ENCODE results near the gene TMEM14A.
"Not testable (repeated sequence)": the region's sequence is repeated elsewhere in the genome, so short reads cannot be mapped to it uniquely, and the experiment has no call there.

Gene TMEM14A

GRCh38 chr6:52696418-52696817 lies 25.5 kb downstream of the TMEM14A start:
- DNase-seq (ENCODE audit: low read depth, low spot score): no peak

GRCh38 chr6:52697903-52698302 lies 27.0 kb downstream of the TMEM14A start:
- DNase-seq (ENCODE audit: low read depth, low spot score): no peak

- no peak for DNase-seq (ENCODE audit: low read depth, low spot score)
Measured at GRCh38 chr6:52704060-52704459, 33.1 kb downstream of the TMEM14A start.

DNA sequence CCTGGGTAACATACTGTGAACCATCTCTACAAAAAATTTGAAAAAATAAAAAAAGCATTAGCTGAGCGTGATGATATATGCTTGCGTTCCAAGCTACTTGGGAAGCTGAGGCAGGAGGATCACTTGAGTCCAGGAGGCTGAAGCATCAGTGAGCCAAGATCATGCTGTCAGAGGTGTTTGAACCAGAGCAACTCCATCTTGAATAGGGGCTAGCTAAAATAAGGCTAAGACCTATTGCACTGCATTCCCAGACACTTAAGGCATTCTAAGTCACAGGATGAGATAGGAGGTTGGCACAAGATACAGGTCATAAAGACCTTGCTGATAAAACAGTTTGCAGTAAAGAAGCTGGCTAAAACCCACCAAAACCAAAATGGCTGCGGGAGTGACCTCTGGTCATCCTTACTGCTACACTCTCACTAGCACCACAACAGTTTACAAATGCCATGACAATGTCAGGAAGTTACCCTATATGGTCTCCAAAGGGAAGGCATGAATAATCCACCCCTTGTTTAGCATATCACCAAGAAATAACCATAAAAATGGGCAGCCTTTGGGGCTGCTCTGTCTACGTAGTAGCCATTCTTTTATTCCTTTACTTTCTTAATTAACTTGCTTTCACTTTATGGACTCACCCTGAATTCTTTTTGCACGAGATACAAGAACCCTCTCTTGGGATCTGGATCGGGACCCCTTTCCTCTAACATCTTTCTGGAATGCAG lies 34.0 kb downstream of the TMEM14A start:
- not testable (repeated sequence) for DNase-seq (ENCODE audit: low read depth, low spot score)

DNA sequence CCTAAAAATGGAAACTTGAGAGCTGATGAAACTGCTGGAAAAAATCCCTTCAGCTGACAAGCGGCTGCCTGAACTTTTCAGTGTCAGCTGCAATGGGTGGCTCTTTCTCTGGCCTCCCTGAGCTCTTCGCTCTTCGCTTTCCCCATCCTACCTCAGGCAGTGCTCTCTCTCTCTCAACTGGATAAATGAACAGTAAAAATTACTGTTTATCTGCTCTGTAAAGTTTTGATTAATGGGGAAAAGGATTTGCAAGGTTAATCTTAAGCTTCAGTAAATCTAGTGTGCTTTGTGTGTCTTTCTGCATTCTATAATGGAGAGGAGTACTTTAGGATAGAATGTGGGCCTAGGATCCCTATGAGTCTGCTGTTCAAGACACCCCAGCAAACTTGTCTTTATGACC lies 35.1 kb downstream of the TMEM14A start:
- DNase-seq (ENCODE audit: low read depth, low spot score): no peak

- DNase-seq (ENCODE audit: low read depth, low spot score): no peak
Measured at GRCh38 chr6:52707963-52708680, 37.2 kb downstream of the TMEM14A start.

DNA sequence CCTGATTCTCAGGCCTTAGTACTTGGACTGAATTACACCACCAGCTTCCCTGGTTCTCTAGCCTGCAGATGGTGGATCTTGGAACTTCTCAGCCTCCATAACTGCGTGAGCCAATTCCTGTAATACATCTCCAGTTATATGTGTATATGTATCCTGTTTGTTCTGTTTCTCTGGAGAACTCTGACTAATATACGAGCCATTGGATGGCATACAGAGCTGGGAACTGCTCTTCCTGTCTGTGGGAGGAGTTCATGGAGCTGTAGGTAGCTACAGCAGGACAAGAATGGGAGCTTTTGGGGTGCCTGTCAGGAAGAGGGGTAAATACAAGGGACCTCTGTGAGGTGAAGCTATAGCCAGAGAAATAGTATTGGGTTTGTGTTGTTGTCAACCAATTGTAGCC lies 41.2 kb downstream of the TMEM14A start:
- DNase-seq (ENCODE audit: low read depth, low spot score): no peak

DNA sequence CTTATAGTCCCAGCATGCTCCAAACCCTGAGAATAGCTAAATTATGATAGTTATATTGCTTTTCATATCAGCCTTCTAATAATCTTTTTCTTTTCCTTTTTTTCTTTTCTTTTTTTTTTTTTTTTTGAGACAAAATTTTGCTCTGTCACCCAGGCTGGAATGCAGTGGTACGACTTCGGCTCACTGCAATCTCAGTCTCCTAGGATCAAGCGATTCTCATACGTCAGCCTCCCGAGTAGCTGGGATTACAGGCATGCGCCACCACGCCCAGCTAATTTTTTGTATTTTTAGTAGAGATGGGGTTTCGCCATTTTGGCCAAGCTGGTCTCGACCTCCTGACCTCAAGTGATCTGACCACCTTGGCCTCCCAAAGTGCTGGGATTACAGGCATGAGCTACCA lies 43.8 kb downstream of the TMEM14A start:
- not testable (repeated sequence) for DNase-seq (ENCODE audit: low read depth, low spot score)

DNA sequence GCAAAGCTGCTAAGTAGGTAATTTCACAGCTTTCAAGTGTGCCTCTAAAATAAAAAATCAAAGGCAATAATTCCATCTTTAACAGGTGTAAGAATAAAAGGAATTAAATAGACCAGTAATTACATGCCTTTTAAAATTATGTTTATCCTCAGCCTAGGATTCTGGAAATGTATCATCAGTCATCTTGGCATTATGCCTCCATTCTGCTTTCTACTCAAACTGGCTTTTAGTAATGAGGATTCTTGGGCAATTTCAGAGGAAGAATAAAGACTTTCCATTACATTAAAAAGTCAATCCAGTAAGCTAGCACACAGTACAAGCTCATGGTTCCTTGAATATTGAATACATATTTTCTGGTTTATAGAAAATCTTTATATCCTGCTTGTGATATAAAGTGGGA lies 47.6 kb downstream of the TMEM14A start:
- DNase-seq (ENCODE audit: low read depth, low spot score): no peak

DNA sequence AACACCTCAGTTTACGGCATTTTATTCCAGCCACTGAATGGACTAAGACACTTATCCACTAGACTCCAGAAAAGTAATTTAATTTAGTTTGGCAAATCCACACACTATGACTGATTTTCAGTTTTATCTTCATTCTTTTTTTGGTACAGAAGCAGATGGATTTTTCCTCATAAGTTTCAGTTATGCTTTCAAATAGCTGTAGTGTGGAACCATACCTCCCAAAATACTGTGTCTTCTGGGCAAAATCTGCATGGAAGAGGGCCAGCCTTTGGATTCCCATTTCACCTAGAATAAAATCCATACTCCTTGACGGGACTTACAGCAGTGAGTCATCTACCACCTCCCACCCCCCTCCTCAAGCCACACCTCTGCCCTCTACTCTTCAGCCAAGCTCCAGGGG lies 49.4 kb downstream of the TMEM14A start:
- no peak for DNase-seq (ENCODE audit: low read depth, low spot score)

DNA sequence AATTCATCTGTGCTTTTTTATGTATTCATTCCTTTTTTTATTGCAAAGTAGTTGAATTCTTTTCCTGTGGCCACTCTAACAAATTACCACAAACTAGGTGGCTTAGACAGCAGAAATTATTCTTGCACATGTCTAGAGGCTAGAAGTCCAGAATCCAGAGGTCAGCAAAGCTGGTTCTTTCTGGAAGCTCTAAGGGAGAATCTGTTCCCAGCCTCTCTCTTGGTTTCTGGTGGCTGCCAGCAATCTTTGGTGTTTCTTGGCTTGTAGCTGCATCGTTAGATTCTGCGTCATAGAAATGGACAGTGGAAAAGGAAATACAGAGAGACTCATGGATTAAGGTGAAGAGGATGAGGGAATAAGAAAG lies 53.1 kb downstream of the TMEM14A start:
- DNase-seq (ENCODE audit: low read depth, low spot score): no peak

GRCh38 chr6:52724406-52725121 lies 53.7 kb downstream of the TMEM14A start:
- peak; percentile 12 for DNase-seq (ENCODE audit: low read depth, low spot score)

- DNase-seq (ENCODE audit: low read depth, low spot score): no peak
Measured at GRCh38 chr6:52725143-52725534, 54.2 kb downstream of the TMEM14A start.

DNA sequence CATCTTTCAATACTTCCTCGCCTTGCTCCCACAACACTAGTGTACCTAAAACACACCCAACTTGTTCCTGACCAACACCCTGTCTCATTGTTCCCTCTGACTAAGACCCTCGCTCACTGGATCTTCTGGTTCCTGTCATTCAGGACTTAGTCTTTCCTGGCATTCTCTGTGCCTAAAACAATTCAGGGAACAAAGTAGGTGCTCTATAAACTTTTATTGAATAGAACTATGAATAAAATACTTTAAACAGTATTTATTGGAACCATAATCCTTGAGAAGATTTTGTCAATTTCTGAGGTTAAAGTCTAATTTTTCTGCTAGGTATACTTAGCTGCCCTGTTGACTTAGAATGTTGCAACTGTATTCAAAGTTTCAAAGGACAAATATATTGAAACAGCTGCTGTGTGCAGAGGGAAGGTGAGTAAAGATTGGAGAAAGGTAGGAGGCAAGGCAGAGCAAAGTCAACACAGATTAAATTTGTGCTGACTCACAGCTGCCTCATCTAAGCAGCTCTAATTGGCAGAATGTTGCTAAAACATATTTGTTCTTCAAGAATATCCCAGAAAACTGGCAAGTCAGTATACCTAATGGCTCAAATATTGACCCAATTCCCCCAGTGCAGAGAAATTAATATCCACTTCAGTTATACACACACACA lies 54.8 kb downstream of the TMEM14A start:
- DNase-seq (ENCODE audit: low read depth, low spot score): no peak

DNA sequence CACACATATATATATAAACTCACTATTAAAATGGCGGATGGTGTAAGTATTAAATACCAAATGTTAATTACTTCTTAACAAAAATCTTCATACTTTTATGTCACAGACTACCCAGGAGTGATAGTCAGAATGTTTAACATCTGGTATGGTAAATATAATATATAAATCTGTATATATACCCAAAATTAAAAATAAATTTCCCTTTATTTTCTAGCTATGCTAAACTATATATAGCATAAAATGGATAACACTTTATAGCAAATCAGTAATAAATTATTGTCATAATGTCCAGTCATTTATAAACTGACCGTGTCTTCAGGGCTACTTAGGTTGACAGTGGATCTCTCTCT lies 55.3 kb downstream of the TMEM14A start:
- no peak for DNase-seq (ENCODE audit: low read depth, low spot score)

DNA sequence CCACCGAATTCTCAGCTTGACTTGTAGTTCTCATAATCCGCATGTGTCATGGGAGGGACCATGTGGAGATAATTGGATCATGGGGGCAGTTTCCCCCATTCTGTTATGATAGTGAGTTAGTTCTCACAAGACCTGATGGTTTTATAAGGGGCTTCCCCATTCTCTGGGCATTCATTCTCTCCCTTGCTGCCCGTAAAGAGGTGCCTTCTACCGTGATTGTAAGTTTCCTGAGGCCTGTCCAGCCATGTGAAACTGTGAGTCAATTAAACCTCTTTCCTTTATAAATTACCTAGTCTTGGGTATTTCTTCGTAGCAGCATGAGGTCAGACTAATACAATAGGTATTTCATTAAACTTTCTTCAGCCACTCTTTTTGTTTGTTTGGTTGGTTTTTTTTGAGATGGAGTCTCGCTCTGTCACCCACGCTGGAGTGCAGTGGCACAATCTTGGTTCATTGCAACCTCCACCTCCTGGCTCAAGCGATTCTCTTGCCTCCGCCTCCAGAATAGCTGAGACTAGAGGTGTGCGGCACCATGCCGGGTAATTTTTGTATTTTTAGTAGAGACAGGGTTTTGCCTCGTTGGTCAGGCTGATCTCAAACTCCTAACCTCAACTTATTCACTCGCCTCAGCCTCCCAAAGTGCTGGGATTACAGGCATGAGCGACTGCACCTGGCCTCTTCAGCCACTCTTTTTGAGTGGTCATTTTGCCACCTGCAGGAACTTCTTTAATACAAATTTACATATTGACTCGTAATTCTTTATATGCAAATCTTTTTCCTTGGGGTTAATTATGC lies 56.0 kb downstream of the TMEM14A start:
- no peak for DNase-seq (ENCODE audit: low read depth, low spot score)

- DNase-seq (ENCODE audit: low read depth, low spot score): no peak
Measured at GRCh38 chr6:52727908-52728307, 57.0 kb downstream of the TMEM14A start.

DNA sequence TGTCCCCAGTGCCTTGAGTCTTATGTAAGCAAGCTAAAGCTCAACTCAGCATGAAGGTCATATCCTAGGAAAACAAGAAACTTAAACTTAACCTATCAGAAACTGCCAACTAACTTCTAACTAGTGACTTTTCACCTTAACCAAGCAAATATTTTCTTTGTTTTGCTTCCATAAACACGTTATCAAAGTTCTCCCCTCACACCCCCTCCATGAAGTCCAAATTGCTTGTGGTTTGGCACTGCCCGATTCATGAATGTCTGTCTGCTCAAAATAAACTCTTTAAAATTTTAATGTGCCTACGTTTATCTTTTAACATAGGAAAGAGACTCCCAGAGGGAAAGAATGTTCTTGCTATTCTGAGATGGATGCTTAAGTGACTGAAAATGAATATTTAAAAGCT lies 57.5 kb downstream of the TMEM14A start:
- DNase-seq (ENCODE audit: low read depth, low spot score): no peak

- DNase-seq (ENCODE audit: low read depth, low spot score): no peak
Measured at GRCh38 chr6:52729576-52729975, 58.7 kb downstream of the TMEM14A start.

DNA sequence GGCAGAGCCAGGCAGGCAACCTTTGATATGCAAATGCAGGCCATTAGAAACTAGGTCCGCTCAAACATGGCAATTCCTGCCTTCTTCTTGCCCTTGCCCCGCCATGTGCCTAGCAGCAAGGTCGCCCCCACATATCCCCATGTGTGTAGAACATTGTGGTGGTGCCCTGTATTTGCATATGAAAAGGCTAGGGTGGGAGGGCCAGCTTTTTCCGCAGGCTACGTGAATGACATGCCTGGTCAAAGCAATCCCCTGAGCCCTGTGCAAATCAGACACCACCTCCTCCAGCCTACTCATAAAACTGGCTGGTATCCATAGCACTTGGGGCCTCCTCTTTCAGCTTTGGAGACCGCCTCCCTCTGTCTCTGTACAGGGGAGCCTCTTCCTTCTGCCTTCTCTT lies 60.8 kb downstream of the TMEM14A start:
- DNase-seq (ENCODE audit: low read depth, low spot score): no peak

DNA sequence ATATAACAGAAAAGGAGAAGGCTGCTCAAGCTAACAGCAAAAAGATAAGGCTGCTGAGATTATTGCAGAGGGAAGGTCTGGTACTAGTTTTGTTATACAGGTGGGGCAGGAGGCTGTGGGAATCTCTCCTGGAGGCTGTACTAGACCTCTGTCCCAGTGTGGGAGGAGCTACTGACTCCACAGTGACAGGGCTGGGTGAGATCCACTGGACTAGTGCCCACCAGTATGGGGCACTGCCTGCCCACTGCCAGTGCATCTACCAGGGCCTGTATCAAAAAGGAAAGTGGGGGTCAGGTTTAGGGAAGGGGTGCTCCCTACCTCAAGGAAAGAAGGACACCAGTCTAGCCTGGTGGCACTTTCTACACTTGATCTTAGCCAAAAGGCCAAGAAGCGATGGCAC lies 62.3 kb downstream of the TMEM14A start:
- DNase-seq (ENCODE audit: low read depth, low spot score): no peak

- DNase-seq (ENCODE audit: low read depth, low spot score): no peak
Measured at GRCh38 chr6:52734072-52734471, 63.2 kb downstream of the TMEM14A start.

Data from activated CD4-positive, CD25-positive, alpha-beta regulatory T cell treated with anti-CD3 and anti-CD28 coated beads, Interleukin-2, amount 50 U/mL, for 16 hours (primary cell).